CD4-positive, alpha-beta T cell (primary cell): ENCODE data around the gene HELZ. TPM values are rescaled to one million over a fixed set of nuclear protein-coding genes. Genes with fewer than 3 reads are reported as not detected.
A peak's percentile ranks its signal among the peaks of the same experiment; 100 is the strongest.

Experiments
- ATAC-seq: fragments of 200-7000 bp; cut with Tn5 transposase; one replicate; pipeline ENCODE4 v1.10.0; 2022; ENCODE audit warnings: mild to moderate bottlenecking; ENCODE audit not compliant: poor library complexity
- CTCF ChIA-PET: fragments of 350-600 bp; sonication (Branson Sonifier 250); formaldehyde crosslinking; loops from one replicate; lab custom pipeline; 2021; ENCODE audit warnings: antibody characterized with exemption, inconsistent platforms; lab: Charles Lee
- POLR2A ChIA-PET: fragments of 350-600 bp; sonication (Branson Sonifier 250); formaldehyde crosslinking; loops from one replicate; lab custom pipeline; 2021; ENCODE audit warnings: antibody characterized with exemption, inconsistent platforms; lab: Charles Lee
- DNase-seq, 14 experiments: peaks; one replicate each; pipeline ENCODE4 v3.0.0-alpha.2; 2013 to 2020; ENCODE audit warnings: mixed read lengths in 2 of 14
- H3K27ac ChIP-seq, 2 donors: one replicate each; pipeline versions ENCODE4 v1.5.1 to v1.7.0; 2013; ENCODE audit warnings: low read length in 2 of 2, low read depth in 1 of 2, mild to moderate bottlenecking in 1 of 2
- H3K27me3 ChIP-seq, 2 experiments: 1 replicate in 1 of 2; 2 replicates in 1 of 2; pipeline versions ENCODE4 v1.6.1 to v1.7.0; 2013; ENCODE audit warnings: low read length in 2 of 2, control low read depth in 1 of 2, mild to moderate bottlenecking in 1 of 2, moderate library complexity in 1 of 2; ENCODE audit not compliant: insufficient read depth in 2 of 2, control insufficient read depth in 1 of 2
- H3K36me3 ChIP-seq: one replicate; pipeline ENCODE4 v1.6.1; 2013; ENCODE audit warnings: low read length, control low read depth; ENCODE audit not compliant: insufficient read depth
- H3K4me1 ChIP-seq: one replicate; pipeline ENCODE4 v1.6.1; 2013; ENCODE audit warnings: low read length, control low read depth; ENCODE audit not compliant: insufficient read depth
- H3K4me3 ChIP-seq: one replicate; pipeline ENCODE4 v1.5.1; 2013; ENCODE audit warnings: mild to moderate bottlenecking, low read length, moderate library complexity
- H3K9me3 ChIP-seq, 2 experiments: 1 replicate in 1 of 2; 2 replicates in 1 of 2; pipeline versions ENCODE4 v1.6.1 to v1.7.0; 2013; ENCODE audit warnings: low read length in 2 of 2, mild to moderate bottlenecking in 2 of 2, control low read depth in 1 of 2, moderate library complexity in 1 of 2; ENCODE audit not compliant: control insufficient read depth in 1 of 2, insufficient read depth in 1 of 2
- H3K27ac Mint-ChIP-seq: one replicate; pipeline ENCODE4 v1.8.0; 2020; ENCODE audit warnings: mixed read lengths
- H3K27me3 Mint-ChIP-seq: one replicate; pipeline ENCODE4 v1.8.0; 2021; ENCODE audit warnings: mixed read lengths
- H3K36me3 Mint-ChIP-seq: one replicate; pipeline ENCODE4 v1.8.0; 2021; ENCODE audit warnings: low read depth, mixed read lengths
- H3K4me1 Mint-ChIP-seq: one replicate; pipeline ENCODE4 v1.8.0; 2021; ENCODE audit warnings: low read depth, mixed read lengths
- H3K4me3 Mint-ChIP-seq: one replicate; pipeline ENCODE4 v1.8.0; 2020; ENCODE audit warnings: mild to moderate bottlenecking, mixed read lengths
- H3K9me3 Mint-ChIP-seq: one replicate; pipeline ENCODE4 v1.8.0; 2020; ENCODE audit warnings: mixed read lengths
- intact Hi-C, 2 experiments: fragments of 100-400 bp; cut with DNase I in 1 of 2; cut with micrococcal nuclease in 1 of 2; formaldehyde crosslinking; loops; one replicate each; pipeline versions ENCODE4 v1.15.1 to v1.9.0; 2023 to 2025; cut with DNase I, micrococcal nuclease
- total RNA-seq, 174 experiments: library from RNA in 2 of 174; stranded (reverse) in 2 of 174; gene quantifications; one replicate each; pipeline ENCODE4 v1.2.3 and lab custom pipeline; 2021 to 2026
- TF ChIP-seq, protein P1 (sequence below): fragments of 200-600 bp; IDR thresholded peaks from one replicate; pipeline ENCODE4 v1.8.0; 2022; ENCODE audit warnings: antibody characterized with exemption, mild to moderate bottlenecking

Gene HELZ
- total RNA-seq, 2 experiments from 2014 or later = 94.8 to 107 TPM

- Histone ChIP-seq H3K4me3 (no peak overlapping the region), H3K27me3 (no peaks in the 10 kb centered on the region), H3K9me3 (no peaks in the 10 kb centered on the region), H3K36me3 (peaks cover 50% of the 10 kb centered on the region), H3K4me1 (peaks cover 12% of the 10 kb centered on the region), H3K27ac (no peak overlapping the region)
- intact Hi-C loops = no loop called here
- H3K27me3 Mint-ChIP-seq = no peaks in the 10 kb centered on the region
- no peak overlapping the region for H3K4me3 Mint-ChIP-seq
- H3K4me1 Mint-ChIP-seq = peaks cover 35% of the 10 kb centered on the region
- H3K36me3 Mint-ChIP-seq = peaks cover 79% of the 10 kb centered on the region
- DNase-seq (peak in 3 of 14 experiments; percentile 8 to 57 (median 20)), ATAC-seq (peak; percentile 46)
- peak overlapping the region; percentile 4 for H3K27ac Mint-ChIP-seq
- ChIA-PET POLR2A (no interaction called here), CTCF (no interaction called here)
- H3K9me3 Mint-ChIP-seq = no peaks in the 10 kb centered on the region
- TF ChIP-seq, protein P1, sequence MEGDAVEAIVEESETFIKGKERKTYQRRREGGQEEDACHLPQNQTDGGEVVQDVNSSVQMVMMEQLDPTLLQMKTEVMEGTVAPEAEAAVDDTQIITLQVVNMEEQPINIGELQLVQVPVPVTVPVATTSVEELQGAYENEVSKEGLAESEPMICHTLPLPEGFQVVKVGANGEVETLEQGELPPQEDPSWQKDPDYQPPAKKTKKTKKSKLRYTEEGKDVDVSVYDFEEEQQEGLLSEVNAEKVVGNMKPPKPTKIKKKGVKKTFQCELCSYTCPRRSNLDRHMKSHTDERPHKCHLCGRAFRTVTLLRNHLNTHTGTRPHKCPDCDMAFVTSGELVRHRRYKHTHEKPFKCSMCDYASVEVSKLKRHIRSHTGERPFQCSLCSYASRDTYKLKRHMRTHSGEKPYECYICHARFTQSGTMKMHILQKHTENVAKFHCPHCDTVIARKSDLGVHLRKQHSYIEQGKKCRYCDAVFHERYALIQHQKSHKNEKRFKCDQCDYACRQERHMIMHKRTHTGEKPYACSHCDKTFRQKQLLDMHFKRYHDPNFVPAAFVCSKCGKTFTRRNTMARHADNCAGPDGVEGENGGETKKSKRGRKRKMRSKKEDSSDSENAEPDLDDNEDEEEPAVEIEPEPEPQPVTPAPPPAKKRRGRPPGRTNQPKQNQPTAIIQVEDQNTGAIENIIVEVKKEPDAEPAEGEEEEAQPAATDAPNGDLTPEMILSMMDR = no peak
Observed at GRCh38 chr17:67137860-67138259, 107.1 kb downstream of the HELZ start.

- Mint-ChIP-seq H3K4me1 (peaks cover 35% of the 10 kb centered on the region), H3K36me3 (peaks cover 76% of the 10 kb centered on the region), H3K4me3 (no peak overlapping the region), H3K27ac (no peak overlapping the region), H3K9me3 (no peaks in the 10 kb centered on the region), H3K27me3 (no peaks in the 10 kb centered on the region)
- CTCF ChIA-PET = no interaction called here
- Histone ChIP-seq H3K4me3 (no peak overlapping the region), H3K36me3 (peaks cover 45% of the 10 kb centered on the region), H3K27ac (no peak overlapping the region), H3K4me1 (peaks cover 12% of the 10 kb centered on the region), H3K27me3 (no peaks in the 10 kb centered on the region), H3K9me3 (no peaks in the 10 kb centered on the region)
- no peak for ATAC-seq
- POLR2A ChIA-PET = no interaction called here
- no peak for DNase-seq
- TF ChIP-seq, protein P1 = no peak
- intact Hi-C loops = no loop called here
Observed at GRCh38 chr17:67137026-67137370, 108.0 kb downstream of the HELZ start.

DNA sequence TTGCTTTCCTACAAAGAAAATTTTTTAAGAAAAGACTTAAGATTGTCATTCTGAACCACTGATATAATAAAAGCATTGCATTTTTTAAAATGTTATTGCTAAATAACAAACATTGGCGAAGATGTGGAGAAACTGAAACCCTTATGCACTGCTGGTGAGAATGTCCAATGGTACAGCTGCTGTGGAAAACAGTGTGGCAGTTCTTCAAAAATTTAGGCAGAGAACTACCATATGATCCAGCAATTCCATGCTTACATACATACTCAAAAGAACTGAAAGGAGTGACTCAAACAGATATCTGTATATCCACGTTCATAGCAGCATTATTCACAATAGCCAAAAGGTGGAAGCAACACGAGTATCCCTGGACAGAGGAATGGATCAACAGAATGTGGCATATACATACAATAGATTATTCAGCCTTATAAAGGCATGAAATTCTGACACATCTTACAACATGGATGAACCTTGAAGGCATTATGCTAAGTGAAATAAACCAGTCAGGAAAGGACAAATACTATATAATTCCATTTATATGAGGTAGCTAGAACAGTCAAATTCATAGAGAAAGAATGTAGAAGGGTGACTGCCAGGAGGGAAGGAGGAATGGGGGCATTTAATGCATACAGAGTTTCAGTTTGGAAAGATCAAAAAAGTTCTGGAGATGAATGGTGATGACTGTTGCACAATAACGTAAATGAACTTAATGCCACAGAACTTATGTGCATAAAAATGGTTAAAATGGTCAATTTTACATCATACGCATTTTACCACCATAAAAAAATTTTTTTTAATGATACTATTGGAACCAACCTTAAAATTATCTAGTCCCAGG is 108.6 kb downstream of the HELZ start:
- no peaks in the 10 kb centered on the region for H3K27me3 ChIP-seq
- no peak for ATAC-seq
- peaks cover 43% of the 10 kb centered on the region for H3K36me3 ChIP-seq
- no peak overlapping the region for H3K4me3 Mint-ChIP-seq
- intact Hi-C loops = no loop called here
- DNase-seq = no peak
- no peaks in the 10 kb centered on the region for H3K9me3 ChIP-seq
- TF ChIP-seq, protein P1 = no peak
- H3K9me3 Mint-ChIP-seq = no peaks in the 10 kb centered on the region
- no peak overlapping the region for H3K27ac ChIP-seq
- H3K36me3 Mint-ChIP-seq = peaks cover 73% of the 10 kb centered on the region
- peaks cover 35% of the 10 kb centered on the region for H3K4me1 Mint-ChIP-seq
- H3K27me3 Mint-ChIP-seq = no peaks in the 10 kb centered on the region
- ChIA-PET CTCF (no interaction called here), POLR2A (no interaction called here)
- H3K4me1 ChIP-seq = peaks cover 12% of the 10 kb centered on the region
- no peak overlapping the region for H3K27ac Mint-ChIP-seq
- H3K4me3 ChIP-seq = no peak overlapping the region
